ENCODE data around the gene TMED6.

DNA sequence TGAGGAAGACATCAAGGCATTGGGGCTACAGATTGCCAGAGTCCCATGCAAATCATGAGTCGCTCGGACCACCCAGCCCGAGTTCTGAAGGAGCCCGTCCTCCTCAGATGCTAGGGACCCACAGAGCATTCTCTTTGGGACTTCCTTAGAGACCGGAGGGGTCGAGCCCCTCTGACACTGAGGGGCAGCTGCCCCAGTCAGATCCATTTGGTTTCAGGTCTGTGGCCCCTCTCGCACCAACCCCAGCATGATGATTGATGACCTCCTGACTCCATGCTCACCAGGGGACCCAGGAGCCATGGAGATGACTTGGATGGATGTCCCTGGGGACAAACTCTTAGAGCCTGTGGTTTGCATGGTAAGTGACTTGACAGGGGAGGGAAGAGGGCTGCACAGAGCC lies 29.2 kb downstream of the TMED6 start:
- TF ChIP-seq, protein P1, sequence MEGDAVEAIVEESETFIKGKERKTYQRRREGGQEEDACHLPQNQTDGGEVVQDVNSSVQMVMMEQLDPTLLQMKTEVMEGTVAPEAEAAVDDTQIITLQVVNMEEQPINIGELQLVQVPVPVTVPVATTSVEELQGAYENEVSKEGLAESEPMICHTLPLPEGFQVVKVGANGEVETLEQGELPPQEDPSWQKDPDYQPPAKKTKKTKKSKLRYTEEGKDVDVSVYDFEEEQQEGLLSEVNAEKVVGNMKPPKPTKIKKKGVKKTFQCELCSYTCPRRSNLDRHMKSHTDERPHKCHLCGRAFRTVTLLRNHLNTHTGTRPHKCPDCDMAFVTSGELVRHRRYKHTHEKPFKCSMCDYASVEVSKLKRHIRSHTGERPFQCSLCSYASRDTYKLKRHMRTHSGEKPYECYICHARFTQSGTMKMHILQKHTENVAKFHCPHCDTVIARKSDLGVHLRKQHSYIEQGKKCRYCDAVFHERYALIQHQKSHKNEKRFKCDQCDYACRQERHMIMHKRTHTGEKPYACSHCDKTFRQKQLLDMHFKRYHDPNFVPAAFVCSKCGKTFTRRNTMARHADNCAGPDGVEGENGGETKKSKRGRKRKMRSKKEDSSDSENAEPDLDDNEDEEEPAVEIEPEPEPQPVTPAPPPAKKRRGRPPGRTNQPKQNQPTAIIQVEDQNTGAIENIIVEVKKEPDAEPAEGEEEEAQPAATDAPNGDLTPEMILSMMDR (IDR thresholded peaks at IDR 0.05 in 2 of 3, conservative IDR thresholded peaks at IDR 0.05 in 1 of 3; ENCODE audit: borderline replicate concordance in 1 of 3, insufficient read depth in 1 of 3, low read depth in 2 of 3, low read length in 2 of 3) = no peak
- TF ChIP-seq, protein P2, sequence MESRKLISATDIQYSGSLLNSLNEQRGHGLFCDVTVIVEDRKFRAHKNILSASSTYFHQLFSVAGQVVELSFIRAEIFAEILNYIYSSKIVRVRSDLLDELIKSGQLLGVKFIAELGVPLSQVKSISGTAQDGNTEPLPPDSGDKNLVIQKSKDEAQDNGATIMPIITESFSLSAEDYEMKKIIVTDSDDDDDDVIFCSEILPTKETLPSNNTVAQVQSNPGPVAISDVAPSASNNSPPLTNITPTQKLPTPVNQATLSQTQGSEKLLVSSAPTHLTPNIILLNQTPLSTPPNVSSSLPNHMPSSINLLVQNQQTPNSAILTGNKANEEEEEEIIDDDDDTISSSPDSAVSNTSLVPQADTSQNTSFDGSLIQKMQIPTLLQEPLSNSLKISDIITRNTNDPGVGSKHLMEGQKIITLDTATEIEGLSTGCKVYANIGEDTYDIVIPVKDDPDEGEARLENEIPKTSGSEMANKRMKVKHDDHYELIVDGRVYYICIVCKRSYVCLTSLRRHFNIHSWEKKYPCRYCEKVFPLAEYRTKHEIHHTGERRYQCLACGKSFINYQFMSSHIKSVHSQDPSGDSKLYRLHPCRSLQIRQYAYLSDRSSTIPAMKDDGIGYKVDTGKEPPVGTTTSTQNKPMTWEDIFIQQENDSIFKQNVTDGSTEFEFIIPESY (IDR thresholded peaks at IDR 0.05; ENCODE audit: extremely low read depth, insufficient replicate concordance, low read length) = no peak
- TF ChIP-seq EZH2 (IDR thresholded peaks at IDR 0.05) (no peak), RAD21 (IDR thresholded peaks at IDR 0.05; ENCODE audit: low read depth) (no peak), POLR2A (IDR thresholded peaks at IDR 0.05; ENCODE audit: borderline replicate concordance, extremely low read depth, insufficient read depth, insufficient read length) (no peak), ZNF274 (IDR thresholded peaks at IDR 0.05; ENCODE audit: low read depth, low read length) (no peak), YY1 (IDR thresholded peaks at IDR 0.05; ENCODE audit: extremely low read depth, insufficient replicate concordance, low read depth, low read length) (no peak), CEBPB (IDR thresholded peaks at IDR 0.05; ENCODE audit: low read depth) (no peak)
